ENCODE results near the gene MRGPRF.

Gene MRGPRF

GRCh38 chr11:69022260-69022659, 9.2 kb upstream of the MRGPRF start:
- no peak for DNase-seq (ENCODE audit: low read depth)

- no peak for DNase-seq (ENCODE audit: low read depth)
Observed at GRCh38 chr11:69018924-69019323, 5.9 kb upstream of the MRGPRF start.

GRCh38 chr11:69017951-69018350, 4.9 kb upstream of the MRGPRF start:
- DNase-seq (ENCODE audit: low read depth) = no peak

GRCh38 chr11:69014898-69015549, 2.0 kb upstream of the MRGPRF start:
- no peak for DNase-seq (ENCODE audit: low read depth)

DNA sequence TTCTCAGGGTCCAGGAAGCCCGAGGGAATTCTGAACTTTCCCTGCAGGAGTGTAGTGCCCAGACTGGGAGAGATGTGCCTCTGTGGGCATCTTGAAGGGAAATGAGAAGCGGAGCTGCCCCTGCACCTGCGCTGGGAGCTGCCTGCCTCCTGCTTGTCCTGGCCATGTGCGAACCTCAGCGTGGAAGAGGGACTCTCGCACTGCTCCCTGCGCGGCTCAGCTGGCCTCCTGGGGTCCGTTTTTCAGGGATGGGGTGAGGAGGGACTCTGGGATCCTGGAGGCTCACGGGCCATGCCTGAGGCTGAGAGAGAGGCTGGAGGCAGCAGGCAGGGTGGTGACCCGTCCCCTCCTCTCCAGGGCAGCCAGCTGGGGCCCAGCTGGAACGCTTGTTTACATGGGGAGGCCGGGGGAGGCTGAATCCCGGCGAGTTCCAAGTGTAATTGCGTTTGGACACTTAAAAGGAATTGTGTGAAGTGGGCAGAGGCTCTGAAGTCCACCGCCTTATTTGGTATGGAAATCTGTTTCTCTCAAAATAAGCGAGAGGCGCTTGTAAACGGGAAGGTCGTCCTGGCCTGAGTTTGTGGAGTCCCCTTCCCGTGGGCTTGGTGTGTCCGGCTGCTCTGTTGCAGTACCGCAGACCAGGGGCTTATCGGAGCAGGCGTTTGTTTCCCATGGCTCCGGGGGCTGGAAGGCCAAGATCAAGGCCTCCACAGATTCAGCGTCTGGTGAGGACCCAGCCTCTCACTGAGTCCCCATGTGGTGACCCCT, 1.2 kb upstream of the MRGPRF start:
- DNase-seq (ENCODE audit: low read depth) = no peak

DNA sequence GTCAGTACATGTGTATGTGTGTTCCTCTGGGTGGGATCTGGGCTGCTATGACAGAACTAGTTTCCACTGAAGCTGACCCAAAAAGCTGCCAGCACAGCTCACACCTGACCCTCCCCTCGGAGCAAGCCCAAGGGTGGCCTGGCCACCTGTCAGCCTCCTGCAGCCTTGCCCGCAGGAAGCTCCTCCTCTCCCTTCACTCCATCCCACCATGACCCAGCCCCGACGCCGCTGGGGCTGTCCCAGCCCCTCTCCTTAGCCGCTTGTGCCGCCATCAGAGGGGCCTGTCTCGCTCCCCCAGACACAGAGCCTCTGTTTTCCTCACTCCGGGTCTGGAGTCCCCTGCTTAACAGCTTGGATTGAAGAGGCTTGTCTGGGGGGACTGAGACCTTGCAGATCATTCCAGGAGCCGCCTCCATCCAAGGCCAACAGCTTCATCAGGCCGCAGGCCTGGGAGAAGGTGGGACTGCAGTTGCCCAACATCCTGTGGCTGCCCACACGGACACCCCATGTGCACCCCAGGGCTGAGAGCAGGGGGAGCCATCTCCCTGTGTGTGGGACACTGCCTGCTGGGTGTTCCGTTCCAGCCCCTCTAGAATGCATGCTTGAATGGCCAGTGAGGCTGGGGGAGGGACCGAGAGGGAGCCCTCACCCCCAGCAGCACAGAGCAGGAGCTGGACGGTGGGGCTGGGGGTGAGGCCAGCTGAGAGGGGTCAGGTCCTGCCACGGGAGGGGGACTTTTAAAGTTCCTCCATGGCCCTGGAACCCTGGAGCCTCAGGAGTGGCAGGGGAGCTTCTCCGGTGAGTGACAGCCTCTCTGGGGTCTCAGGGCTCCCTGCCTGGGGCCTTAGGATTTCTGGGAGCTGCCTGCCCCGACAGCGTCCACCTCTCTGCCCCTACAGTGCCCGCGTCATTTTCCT, 696 bp downstream of the MRGPRF start:
- no peak for DNase-seq (ENCODE audit: low read depth)

DNA sequence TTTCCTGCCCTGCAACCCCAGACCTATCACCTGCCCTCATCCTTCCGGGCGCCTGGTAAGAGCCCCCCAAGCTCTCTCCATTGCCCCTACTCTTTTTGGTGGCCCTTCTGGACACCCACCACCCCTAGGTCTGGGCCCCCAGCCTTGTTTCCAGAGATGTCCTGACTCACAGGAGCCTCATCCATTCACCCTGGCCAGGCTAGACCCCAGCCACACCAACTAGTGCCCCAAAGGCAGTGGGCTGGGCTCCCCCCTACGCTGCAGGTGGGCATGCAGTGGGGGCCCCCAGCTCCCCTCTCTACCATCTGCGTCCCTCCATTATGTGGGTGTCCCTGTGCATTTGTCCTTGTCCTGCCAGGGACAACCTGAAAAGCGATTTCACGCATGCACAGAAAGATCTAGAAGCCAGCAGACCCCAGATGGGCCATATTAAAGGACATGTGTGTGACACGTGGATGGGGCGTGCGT, 1.4 kb downstream of the MRGPRF start:
- DNase-seq (ENCODE audit: low read depth) = no peak

GRCh38 chr11:69010964-69011623, 2.0 kb downstream of the MRGPRF start:
- DNase-seq (ENCODE audit: low read depth) = no peak

DNA sequence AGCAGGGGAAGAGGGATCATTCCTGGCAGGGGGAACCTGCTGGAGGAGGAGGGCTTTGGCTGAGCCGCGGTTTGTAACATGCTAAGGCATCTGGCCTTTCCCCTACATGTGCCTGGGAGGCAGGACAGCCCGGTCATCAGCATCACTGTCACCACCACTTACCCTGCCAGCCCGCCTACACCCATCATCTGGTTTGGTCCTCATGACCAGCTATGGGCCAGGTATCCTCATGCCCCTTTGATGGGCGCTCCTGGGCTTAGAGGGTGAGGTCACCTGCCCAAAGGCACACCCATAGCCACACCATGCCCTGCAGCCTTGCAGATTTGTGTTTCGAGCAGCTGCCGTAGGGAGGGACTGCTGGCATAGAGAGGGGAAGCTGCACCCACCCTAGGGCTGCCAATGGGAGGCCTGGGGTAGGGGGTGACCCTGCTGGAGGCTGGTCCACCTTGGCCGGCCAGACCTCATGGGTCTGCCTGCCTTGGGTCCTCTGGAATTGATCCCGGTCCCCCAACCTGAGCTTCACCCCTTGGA, 2.6 kb downstream of the MRGPRF start:
- DNase-seq (ENCODE audit: low read depth) = no peak

DNA sequence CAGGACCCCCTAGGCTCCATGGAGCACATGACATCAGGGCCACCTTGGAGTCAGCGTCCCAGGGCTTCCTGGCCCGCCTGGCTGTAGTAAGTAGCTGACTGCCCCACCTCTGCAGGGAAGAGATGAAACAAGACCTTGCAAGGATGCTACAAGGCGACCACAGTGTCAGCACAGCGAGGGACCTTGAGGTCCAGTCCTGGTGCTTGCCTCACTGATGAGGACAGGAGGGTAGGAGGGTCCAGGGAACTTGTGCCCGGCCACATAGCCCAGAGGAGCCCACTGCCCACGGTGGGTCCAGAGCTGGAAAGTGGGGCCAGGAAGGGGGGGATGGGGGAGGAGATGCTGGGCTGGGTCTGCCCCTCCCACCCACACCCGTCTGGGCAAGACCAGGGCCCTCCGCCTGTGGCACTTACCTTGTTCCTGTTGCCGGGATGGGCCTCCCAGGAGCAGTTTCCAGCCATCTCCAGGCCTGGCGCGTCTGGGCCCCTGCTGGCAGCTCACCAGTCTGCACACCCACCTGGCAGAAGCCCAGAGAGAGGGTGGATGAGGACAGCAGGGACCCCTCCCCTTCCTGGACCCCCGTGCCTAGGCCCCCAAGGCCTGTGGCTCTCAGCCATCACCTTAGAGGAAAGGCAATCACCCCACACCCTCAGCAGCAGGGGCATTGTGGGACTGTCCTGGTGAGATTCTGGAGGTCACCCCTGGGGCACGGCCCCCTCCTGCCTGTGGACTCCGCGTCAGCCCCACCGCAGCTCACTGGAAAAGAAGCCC, 3.4 kb downstream of the MRGPRF start:
- no peak for DNase-seq (ENCODE audit: low read depth)

- DNase-seq (ENCODE audit: low read depth) = no peak
Observed at GRCh38 chr11:69008737-69009440, 4.2 kb downstream of the MRGPRF start.

GRCh38 chr11:69007975-69008381, 5.1 kb downstream of the MRGPRF start:
- no peak for DNase-seq (ENCODE audit: low read depth)

DNA sequence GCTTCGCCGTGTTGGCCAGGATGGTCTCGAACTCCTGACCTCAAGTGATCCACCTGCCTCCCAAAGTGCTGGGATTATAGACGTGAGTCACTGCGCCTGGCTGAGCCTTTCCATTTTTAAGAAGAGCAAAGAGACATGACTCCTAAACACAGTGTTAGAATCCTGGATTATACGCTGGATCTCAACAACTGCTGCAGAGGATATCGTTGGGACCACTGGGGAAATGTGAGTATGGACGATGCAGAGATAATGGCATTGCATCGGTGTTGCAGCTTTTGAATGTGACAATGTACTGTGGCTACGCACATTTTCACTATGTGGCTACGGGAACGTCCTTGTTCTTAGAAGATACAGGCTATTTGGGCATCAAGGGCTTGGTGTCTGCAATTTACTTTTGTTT, 6.2 kb downstream of the MRGPRF start:
- DNase-seq (ENCODE audit: low read depth) = no peak

DNA sequence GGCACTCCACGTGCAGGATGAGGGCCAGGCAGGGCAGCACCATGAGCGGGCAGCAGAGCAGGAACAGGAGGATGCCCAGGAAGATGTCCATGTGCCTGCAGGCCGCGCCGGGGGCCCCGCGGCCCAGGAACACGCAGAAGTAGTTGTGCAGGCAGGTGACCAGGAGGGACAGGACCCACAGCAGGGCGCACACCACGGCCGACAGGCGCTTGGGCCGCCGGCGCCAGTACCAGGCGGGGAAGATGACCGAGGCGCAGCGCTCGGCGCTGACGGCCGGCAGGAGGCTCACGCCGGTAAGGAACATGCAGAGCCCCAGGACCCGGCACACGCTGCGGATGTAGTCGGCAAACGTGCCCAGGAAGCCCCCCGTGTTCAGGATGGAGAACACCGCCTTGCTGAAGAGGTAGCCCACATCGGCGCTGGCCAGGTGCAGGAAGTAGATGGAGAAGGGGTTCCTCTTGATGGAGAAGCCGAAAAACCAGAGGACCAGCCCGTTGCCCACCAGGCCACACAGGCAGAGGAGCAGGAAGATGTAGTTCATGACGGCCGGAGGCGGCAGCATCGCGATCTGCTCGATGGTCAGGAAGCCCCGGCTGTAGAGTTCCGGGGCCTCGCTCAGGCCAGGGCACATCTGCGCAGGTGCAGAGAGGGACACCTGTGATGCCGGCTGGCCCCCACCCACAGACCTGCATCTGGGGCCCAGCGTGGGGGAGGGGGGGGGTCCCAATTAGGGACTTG, 7.2 kb downstream of the MRGPRF start:
- DNase-seq (ENCODE audit: low read depth) = no peak

GRCh38 chr11:69005183-69005630, 7.8 kb downstream of the MRGPRF start:
- DNase-seq (ENCODE audit: low read depth) = no peak

DNA sequence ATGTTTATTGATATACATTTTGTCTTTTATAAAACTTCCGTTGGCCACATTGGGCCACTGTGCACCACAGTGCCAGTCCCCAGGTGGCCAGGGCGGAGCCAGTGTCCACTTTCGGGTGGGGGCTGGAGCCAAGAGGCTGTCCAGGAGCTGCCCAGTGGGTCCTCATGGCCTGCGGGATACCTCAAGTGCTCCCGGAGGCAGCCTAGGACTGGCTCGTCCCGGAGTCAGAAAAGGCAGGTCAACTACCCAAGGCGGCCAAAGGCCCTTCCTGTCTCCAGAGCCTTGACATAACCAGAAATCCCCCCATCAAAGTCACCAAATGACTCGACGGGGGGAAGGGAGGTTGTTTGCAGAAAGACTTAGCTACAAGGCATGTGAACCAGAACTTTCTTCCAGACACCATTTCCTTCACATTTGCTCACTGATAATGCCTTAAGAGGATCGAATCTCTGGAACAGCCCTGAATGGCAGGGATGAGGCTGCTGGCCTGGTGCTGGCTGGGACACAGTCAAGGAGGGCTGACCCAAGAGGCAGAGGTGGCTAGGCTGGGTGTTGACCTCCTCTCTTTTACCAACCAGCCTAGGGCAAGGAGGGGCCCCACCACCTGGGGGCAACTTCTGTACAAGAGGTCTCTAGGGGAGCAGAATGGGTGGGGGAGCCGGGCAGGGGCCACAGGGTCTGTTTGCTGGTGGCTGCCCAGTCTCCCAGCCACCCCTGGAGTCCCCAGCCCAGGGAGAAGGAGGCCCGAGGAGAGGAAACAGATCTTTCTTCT, 8.4 kb downstream of the MRGPRF start:
- no peak for DNase-seq (ENCODE audit: low read depth)

DNA sequence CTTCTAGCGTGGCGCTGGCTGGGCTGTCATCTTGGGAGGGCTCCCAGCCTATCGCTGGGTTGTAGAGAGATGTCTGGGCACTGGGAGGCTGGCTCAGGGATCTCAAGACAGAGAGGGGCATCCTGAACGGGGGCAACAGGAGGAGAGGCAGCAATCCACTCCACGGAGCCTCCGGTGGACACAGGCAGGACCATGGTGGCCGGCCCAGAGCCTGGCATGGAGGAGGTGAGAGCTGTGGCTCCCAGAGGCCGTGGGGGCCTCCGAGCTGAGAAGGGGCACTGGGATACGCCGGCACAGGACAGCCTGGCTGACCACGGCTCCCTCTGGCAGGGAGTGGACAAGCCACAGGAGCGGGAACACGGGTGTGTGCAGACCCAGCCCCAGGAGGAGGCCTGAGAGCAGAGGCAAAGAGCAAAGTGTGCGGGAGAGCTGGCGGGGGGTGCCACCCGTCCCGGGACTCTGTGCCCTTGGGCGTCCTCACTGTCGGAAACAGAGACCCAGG, 9.1 kb downstream of the MRGPRF start:
- no peak for DNase-seq (ENCODE audit: low read depth)

DNA sequence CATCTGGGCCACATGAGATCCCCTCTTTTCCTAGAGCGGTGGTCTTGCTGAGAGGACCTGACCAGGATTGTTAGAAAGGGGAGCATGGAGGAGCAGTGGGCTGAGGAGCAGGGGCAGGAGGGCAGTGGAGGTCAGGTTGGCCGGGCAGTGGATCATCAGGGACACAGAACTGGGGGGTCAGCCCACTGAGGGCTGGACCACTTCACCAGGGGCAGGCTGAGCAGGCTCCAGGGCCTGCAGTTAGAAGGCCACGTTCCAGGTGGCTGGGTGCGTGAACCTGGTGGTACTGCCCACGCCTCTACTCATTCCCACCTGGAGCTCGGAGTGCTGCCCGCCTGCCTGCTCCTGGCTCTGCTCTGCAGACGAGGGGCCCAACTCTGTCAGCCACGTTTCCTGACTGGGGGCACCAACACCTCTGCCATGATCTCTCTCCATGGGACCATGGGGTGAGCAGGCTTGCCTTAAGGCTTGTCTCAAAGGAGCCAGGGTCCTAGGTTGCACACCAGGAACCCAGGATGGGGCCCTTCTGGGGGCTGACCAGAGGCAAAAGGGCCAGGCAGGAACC, 9.7 kb downstream of the MRGPRF start:
- DNase-seq (ENCODE audit: low read depth) = no peak

Measured in activated gamma-delta T cell treated with anti-CD3 and anti-CD28 coated beads, Interleukin-2, amount 50 U/mL, for 16 hours (primary cell).